ENCODE results near the gene HSPA5.
"Not testable (repeated sequence)": the region's sequence is repeated elsewhere in the genome, so short reads cannot be mapped to it uniquely, and the experiment has no call there.

Gene HSPA5

DNA sequence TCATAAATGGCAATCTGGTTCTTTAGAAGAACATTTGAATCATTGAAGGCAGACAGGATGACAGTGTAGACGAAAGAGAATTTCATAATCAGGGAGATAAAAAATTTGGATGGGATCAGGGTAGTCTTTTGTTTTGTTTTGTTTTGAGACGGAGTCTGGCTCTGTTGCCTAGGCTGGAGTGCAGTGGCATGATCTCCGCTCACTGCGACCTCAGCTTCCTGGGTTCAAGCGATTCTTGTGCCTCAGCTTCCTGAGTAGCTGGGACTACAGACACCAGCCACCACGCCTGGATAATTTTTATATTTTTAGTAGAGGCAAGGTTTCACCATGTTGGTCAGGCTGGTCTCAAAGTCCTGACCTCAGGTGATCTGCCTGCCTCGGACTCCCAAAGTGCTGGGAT is 22.9 kb upstream of the HSPA5 start:
- not testable (repeated sequence) for H3K36me3 ChIP-seq (ENCODE audit: control insufficient read depth in 5 of 5, insufficient read depth in 5 of 5, low read length in 5 of 5); H3K4me3 ChIP-seq (ENCODE audit: low read depth in 1 of 5, low read length in 5 of 5); H3K27ac ChIP-seq (ENCODE audit: low read depth, low read length); H3K27me3 ChIP-seq (ENCODE audit: control insufficient read depth in 5 of 5, insufficient read depth in 4 of 5, low read length in 5 of 5); H3K9me3 ChIP-seq (ENCODE audit: control insufficient read depth in 5 of 5, low read length in 5 of 5); H3K9ac ChIP-seq (ENCODE audit: low read length in 5 of 5)
- peaks cover 0 to 29% (median 23%) of the 10 kb centered on the region in 5 donors for H3K4me1 ChIP-seq (ENCODE audit: control insufficient read depth in 5 of 5, insufficient read depth in 5 of 5, low read length in 5 of 5)

DNA sequence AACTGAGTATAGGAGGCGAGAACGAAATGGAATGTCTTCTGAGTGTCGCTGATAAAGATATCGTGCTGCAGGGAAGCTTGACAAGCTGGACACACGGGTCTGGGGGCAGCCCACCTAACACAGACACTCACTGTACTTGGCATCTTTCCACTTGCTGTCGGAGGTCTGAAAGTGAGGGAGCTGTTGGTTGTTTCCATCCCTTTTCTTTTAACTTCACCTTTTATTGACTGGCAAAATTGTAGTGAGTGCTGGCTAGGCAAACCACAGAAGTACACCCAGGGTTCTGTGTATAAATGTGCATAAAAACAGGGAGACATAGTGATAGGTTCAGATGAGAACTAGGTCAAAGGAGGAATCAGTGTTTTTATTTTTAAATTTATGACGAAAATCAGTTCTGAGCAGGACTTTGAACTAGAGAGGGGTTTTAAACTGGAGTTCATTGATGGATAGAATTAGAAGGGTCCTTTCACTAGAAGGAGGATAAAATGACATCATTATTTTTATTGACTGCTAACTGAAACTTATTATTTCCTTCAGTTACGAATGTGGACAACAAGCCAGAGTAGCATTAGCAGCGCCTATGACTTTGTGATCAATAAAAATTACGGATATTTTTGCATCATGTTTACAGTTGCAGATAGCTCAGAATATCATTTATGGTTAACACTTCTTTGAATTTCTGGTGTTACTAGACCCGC is 21.3 kb upstream of the HSPA5 start:
- peak overlapping the region; percentile 82 to 97 (median 95) for H3K9ac ChIP-seq (ENCODE audit: low read length in 5 of 5)
- peak overlapping the region; percentile 88 for H3K27ac ChIP-seq (ENCODE audit: low read depth, low read length)
- peaks cover 0 to 19% (median 16%) of the 10 kb centered on the region in 5 donors for H3K4me1 ChIP-seq (ENCODE audit: control insufficient read depth in 5 of 5, insufficient read depth in 5 of 5, low read length in 5 of 5)
- H3K36me3 ChIP-seq (ENCODE audit: control insufficient read depth in 5 of 5, insufficient read depth in 5 of 5, low read length in 5 of 5) = peaks cover 0 to 9% (median 3%) of the 10 kb centered on the region in 5 donors
- no peaks in the 10 kb centered on the region for H3K27me3 ChIP-seq (ENCODE audit: control insufficient read depth in 5 of 5, insufficient read depth in 4 of 5, low read length in 5 of 5)
- H3K4me3 ChIP-seq (ENCODE audit: low read depth in 1 of 5, low read length in 5 of 5) = peak overlapping the region; percentile 83 to 96 (median 93)
- H3K9me3 ChIP-seq (ENCODE audit: control insufficient read depth in 5 of 5, low read length in 5 of 5) = no peaks in the 10 kb centered on the region

DNA sequence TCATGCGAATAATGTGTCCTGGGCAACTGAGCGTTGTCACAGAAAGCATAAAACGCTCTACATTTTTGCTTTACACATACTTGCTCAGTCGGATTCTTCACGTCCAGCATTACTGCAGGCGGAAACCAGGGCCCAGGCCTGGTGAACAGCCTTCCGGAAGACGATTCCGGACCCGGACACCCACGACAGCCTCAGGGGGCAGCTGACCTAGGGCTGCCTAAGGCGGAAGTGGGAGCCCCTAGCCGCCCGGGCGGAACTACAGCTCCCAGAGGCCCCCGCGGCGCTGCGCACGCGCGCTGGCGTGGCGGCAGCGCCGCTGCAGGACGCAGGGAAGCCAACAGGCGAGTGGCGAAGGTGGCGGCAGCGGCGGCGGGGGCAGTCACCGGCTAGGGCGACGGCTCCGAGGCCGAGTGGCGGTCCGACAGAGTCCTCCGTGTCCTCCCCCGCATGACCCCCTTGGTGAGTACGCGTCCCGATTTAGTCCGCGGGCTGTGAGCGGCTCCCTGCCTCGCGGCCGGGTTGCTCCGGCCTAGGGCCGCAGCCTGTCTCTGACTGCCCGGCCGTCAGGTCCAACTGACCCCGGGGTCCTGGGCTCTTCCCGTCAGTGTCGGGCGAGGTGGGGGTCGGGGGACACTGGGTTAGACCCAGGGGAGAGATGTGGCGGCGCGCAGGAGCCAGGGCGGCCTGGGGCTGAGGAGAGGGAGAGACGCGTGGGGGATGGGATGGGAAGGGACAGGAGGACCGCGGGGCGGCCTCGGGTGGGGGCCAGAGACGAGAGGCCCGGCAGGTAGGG is 20.6 kb upstream of the HSPA5 start, which contains the start of gene GAPVD1:
GAPVD1 (plus strand) TSS at position 326 of the 793 bp plus-strand sequence. CDS start 37,096 bp downstream, outside the sequence.
- no peaks in the 10 kb centered on the region for H3K27me3 ChIP-seq (ENCODE audit: control insufficient read depth in 5 of 5, insufficient read depth in 4 of 5, low read length in 5 of 5)
- peak within 1 kb of the TSS; percentile 82 to 97 (median 95) for H3K9ac ChIP-seq (ENCODE audit: low read length in 5 of 5)
- H3K27ac ChIP-seq (ENCODE audit: low read depth, low read length) = peak within 1 kb of the TSS; percentile 88
- H3K4me3 ChIP-seq (ENCODE audit: low read depth in 1 of 5, low read length in 5 of 5) = peak within 1 kb of the TSS; percentile 83 to 96 (median 93)
- no peaks in the 10 kb centered on the region for H3K9me3 ChIP-seq (ENCODE audit: control insufficient read depth in 5 of 5, low read length in 5 of 5)
- peaks cover 0 to 19% (median 16%) of the 10 kb centered on the region in 5 donors for H3K4me1 ChIP-seq (ENCODE audit: control insufficient read depth in 5 of 5, insufficient read depth in 5 of 5, low read length in 5 of 5)
- H3K36me3 ChIP-seq (ENCODE audit: control insufficient read depth in 5 of 5, insufficient read depth in 5 of 5, low read length in 5 of 5) = peaks cover 0 to 9% (median 3%) of the 10 kb centered on the region in 5 donors

GRCh38 chr9:125260561-125260960 is 19.4 kb upstream of the HSPA5 start:
- no peaks in the 10 kb centered on the region for H3K27me3 ChIP-seq (ENCODE audit: control insufficient read depth in 5 of 5, insufficient read depth in 4 of 5, low read length in 5 of 5)
- peaks cover 0 to 19% (median 16%) of the 10 kb centered on the region in 5 donors for H3K4me1 ChIP-seq (ENCODE audit: control insufficient read depth in 5 of 5, insufficient read depth in 5 of 5, low read length in 5 of 5)
- no peaks in the 10 kb centered on the region for H3K9me3 ChIP-seq (ENCODE audit: control insufficient read depth in 5 of 5, low read length in 5 of 5)
- H3K27ac ChIP-seq (ENCODE audit: low read depth, low read length) = no peak overlapping the region
- no peak overlapping the region for H3K9ac ChIP-seq (ENCODE audit: low read length in 5 of 5)
- H3K36me3 ChIP-seq (ENCODE audit: control insufficient read depth in 5 of 5, insufficient read depth in 5 of 5, low read length in 5 of 5) = peaks cover 0 to 9% (median 3%) of the 10 kb centered on the region in 5 donors
- no peak overlapping the region for H3K4me3 ChIP-seq (ENCODE audit: low read depth in 1 of 5, low read length in 5 of 5)

- Histone ChIP-seq H3K9me3 (ENCODE audit: control insufficient read depth in 5 of 5, low read length in 5 of 5) (no peaks in the 10 kb centered on the region), H3K27me3 (ENCODE audit: control insufficient read depth in 5 of 5, insufficient read depth in 4 of 5, low read length in 5 of 5) (no peaks in the 10 kb centered on the region), H3K27ac (ENCODE audit: low read depth, low read length) (no peak overlapping the region), H3K9ac (ENCODE audit: low read length in 5 of 5) (peak overlapping the region in 1 of 5 donors; percentile 6), H3K4me1 (ENCODE audit: control insufficient read depth in 5 of 5, insufficient read depth in 5 of 5, low read length in 5 of 5) (peaks cover 0 to 19% (median 15%) of the 10 kb centered on the region in 5 donors), H3K4me3 (ENCODE audit: low read depth in 1 of 5, low read length in 5 of 5) (no peak overlapping the region), H3K36me3 (ENCODE audit: control insufficient read depth in 5 of 5, insufficient read depth in 5 of 5, low read length in 5 of 5) (peaks cover 0 to 4% (median 0%) of the 10 kb centered on the region in 5 donors)
Observed at GRCh38 chr9:125258832-125259534, 17.8 kb upstream of the HSPA5 start.

GRCh38 chr9:125258160-125258785 is 17.1 kb upstream of the HSPA5 start:
- H3K4me3 ChIP-seq (ENCODE audit: low read depth in 1 of 5, low read length in 5 of 5) = no peak overlapping the region
- peaks cover 0 to 15% (median 12%) of the 10 kb centered on the region in 5 donors for H3K4me1 ChIP-seq (ENCODE audit: control insufficient read depth in 5 of 5, insufficient read depth in 5 of 5, low read length in 5 of 5)
- H3K27ac ChIP-seq (ENCODE audit: low read depth, low read length) = no peak overlapping the region
- H3K9me3 ChIP-seq (ENCODE audit: control insufficient read depth in 5 of 5, low read length in 5 of 5) = no peaks in the 10 kb centered on the region
- no peaks in the 10 kb centered on the region for H3K27me3 ChIP-seq (ENCODE audit: control insufficient read depth in 5 of 5, insufficient read depth in 4 of 5, low read length in 5 of 5)
- H3K36me3 ChIP-seq (ENCODE audit: control insufficient read depth in 5 of 5, insufficient read depth in 5 of 5, low read length in 5 of 5) = no peaks in the 10 kb centered on the region
- H3K9ac ChIP-seq (ENCODE audit: low read length in 5 of 5) = no peak overlapping the region

- Histone ChIP-seq H3K27ac (ENCODE audit: low read depth, low read length) (no peak overlapping the region), H3K27me3 (ENCODE audit: control insufficient read depth in 5 of 5, insufficient read depth in 4 of 5, low read length in 5 of 5) (no peaks in the 10 kb centered on the region), H3K36me3 (ENCODE audit: control insufficient read depth in 5 of 5, insufficient read depth in 5 of 5, low read length in 5 of 5) (no peaks in the 10 kb centered on the region), H3K9ac (ENCODE audit: low read length in 5 of 5) (no peak overlapping the region), H3K9me3 (ENCODE audit: control insufficient read depth in 5 of 5, low read length in 5 of 5) (no peaks in the 10 kb centered on the region), H3K4me3 (ENCODE audit: low read depth in 1 of 5, low read length in 5 of 5) (no peak overlapping the region), H3K4me1 (ENCODE audit: control insufficient read depth in 5 of 5, insufficient read depth in 5 of 5, low read length in 5 of 5) (peaks cover 0 to 2% (median 0%) of the 10 kb centered on the region in 5 donors)
Observed at GRCh38 chr9:125255781-125256391, 14.7 kb upstream of the HSPA5 start.

- no peaks in the 10 kb centered on the region for H3K27me3 ChIP-seq (ENCODE audit: control insufficient read depth in 5 of 5, insufficient read depth in 4 of 5, low read length in 5 of 5)
- no peak overlapping the region for H3K4me3 ChIP-seq (ENCODE audit: low read depth in 1 of 5, low read length in 5 of 5)
- no peak overlapping the region for H3K9ac ChIP-seq (ENCODE audit: low read length in 5 of 5)
- no peaks in the 10 kb centered on the region for H3K36me3 ChIP-seq (ENCODE audit: control insufficient read depth in 5 of 5, insufficient read depth in 5 of 5, low read length in 5 of 5)
- H3K9me3 ChIP-seq (ENCODE audit: control insufficient read depth in 5 of 5, low read length in 5 of 5) = no peaks in the 10 kb centered on the region
- H3K27ac ChIP-seq (ENCODE audit: low read depth, low read length) = no peak overlapping the region
- H3K4me1 ChIP-seq (ENCODE audit: control insufficient read depth in 5 of 5, insufficient read depth in 5 of 5, low read length in 5 of 5) = no peaks in the 10 kb centered on the region
Observed at GRCh38 chr9:125254231-125254630, 13.1 kb upstream of the HSPA5 start.

DNA sequence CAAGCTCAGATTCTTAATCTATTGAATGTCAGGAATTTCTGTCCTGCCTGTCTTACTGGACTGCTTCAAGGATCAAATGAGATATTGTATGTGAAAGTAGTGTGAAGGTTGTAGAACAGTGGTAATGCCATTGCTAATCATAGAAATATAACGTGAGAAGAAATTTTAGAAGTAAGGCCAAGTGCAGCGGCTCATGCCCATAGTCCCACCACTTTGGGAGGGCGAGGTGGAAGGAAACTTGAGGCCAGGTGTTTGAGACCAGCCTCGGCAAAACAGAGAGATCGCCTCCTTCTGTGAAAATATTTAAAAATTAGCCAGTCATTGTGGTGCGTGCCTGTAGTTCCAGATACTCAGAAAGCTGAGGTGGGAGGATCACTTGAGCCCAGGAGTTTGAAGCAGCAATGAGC is 5.1 kb upstream of the HSPA5 start:
- no peak overlapping the region for H3K9ac ChIP-seq (ENCODE audit: low read length in 5 of 5)
- H3K4me3 ChIP-seq (ENCODE audit: low read depth in 1 of 5, low read length in 5 of 5) = no peak overlapping the region
- H3K27ac ChIP-seq (ENCODE audit: low read depth, low read length) = no peak overlapping the region
- no peaks in the 10 kb centered on the region for H3K36me3 ChIP-seq (ENCODE audit: control insufficient read depth in 5 of 5, insufficient read depth in 5 of 5, low read length in 5 of 5)
- H3K9me3 ChIP-seq (ENCODE audit: control insufficient read depth in 5 of 5, low read length in 5 of 5) = no peaks in the 10 kb centered on the region
- no peaks in the 10 kb centered on the region for H3K27me3 ChIP-seq (ENCODE audit: control insufficient read depth in 5 of 5, insufficient read depth in 4 of 5, low read length in 5 of 5)
- peaks cover 0 to 11% (median 9%) of the 10 kb centered on the region in 5 donors for H3K4me1 ChIP-seq (ENCODE audit: control insufficient read depth in 5 of 5, insufficient read depth in 5 of 5, low read length in 5 of 5)

Measured in subcutaneous abdominal adipose tissue (tissue), 5 donors.